BJ (cell line): Measurements from ENCODE around the gene FNIP1. TPM values are rescaled to one million over a fixed set of nuclear protein-coding genes. Genes with fewer than 3 reads are reported as not detected.

ENCODE experiments used
- CTCF ChIA-PET: fragments of 350-600 bp; formaldehyde crosslinking; extraction: SDS; loops from one replicate; lab custom pipeline; 2021; ENCODE audit warnings: antibody characterized with exemption, inconsistent platforms; lab: Yijun Ruan, JAX
- POLR2A ChIA-PET: fragments of 300-600 bp; sonication (Branson Sonifier 250); formaldehyde crosslinking; extraction: SDS; loops from one replicate; lab custom pipeline; 2021; ENCODE audit warnings: antibody characterized with exemption; lab: Charles Lee
- DNase-seq: peaks from one replicate; pipeline ENCODE4 v3.0.0-alpha.2; 2011; ENCODE audit warnings: low read depth
- H3K27me3 ChIP-seq: 2 replicates; pipeline ENCODE4 v1.6.0; 2011; ENCODE audit warnings: low read length; ENCODE audit not compliant: control insufficient read depth, insufficient read depth
- H3K36me3 ChIP-seq: 2 replicates; pipeline ENCODE4 v1.5.1; 2011; ENCODE audit warnings: low read length; ENCODE audit not compliant: control insufficient read depth, insufficient read depth
- H3K4me3 ChIP-seq: 2 replicates; pipeline ENCODE4 v1.5.1; 2011; ENCODE audit warnings: low read depth, mild to moderate bottlenecking, control low read depth, low read length
- CTCF ChIP-seq: IDR thresholded peaks from 2 replicates; pipeline ENCODE4 v1.5.1; 2011; ENCODE audit warnings: low read depth, mild to moderate bottlenecking, control low read depth, inconsistent platforms, low read length, moderate library complexity; ENCODE audit not compliant: insufficient read depth
- polyA plus RNA-seq: library from polyadenylated mRNA; depleted of rRNA; stranded (reverse); fragments of >200 nt; gene quantifications from 2 replicates; pipeline ENCODE4 v1.2.3, GENCODE V29; 2011

FNIP1 gene
- polyA plus RNA-seq, 1 experiment = 5.3 TPM

GRCh38 chr5:131810510-131811249 is 13.9 kb upstream of the FNIP1 start:
- no peak for DNase-seq
- Histone ChIP-seq H3K36me3 (no peaks in the 10 kb centered on the region), H3K27me3 (no peaks in the 10 kb centered on the region), H3K4me3 (no peak overlapping the region)
- CTCF ChIA-PET = interaction anchor here (0.6 to 3.3 kb wide), 7 partner anchors 12 to 688 kb away, joined by 3 to 25 read pairs (median 4); partner anchors contain the start of gene FNIP1
- POLR2A ChIA-PET = no interaction called here
- 0 out of 2 replicates have a peak, but pooled peaks have one; percentile 9 for TF ChIP-seq CTCF

GRCh38 chr5:131795879-131796792 is 681 bp downstream of the FNIP1 start:
- no peaks in the 10 kb centered on the region for H3K36me3 ChIP-seq
- CTCF ChIA-PET = interaction anchor here (0.8 to 4.3 kb wide), 3 partner anchors 13 to 212 kb away, joined by 3 to 12 read pairs (median 5); no protein-coding TSS in a partner anchor
- no peaks in the 10 kb centered on the region for H3K27me3 ChIP-seq
- DNase-seq = no peak
- peak overlapping the region; percentile 99 for H3K4me3 ChIP-seq
- TF ChIP-seq CTCF = no peak
- POLR2A ChIA-PET = no interaction called here

- no peaks in the 10 kb centered on the region for H3K36me3 ChIP-seq
- CTCF ChIA-PET = no interaction called here
- no peak for DNase-seq
- POLR2A ChIA-PET = no interaction called here
- peak overlapping the region; percentile 99 for H3K4me3 ChIP-seq
- no peaks in the 10 kb centered on the region for H3K27me3 ChIP-seq
- TF ChIP-seq CTCF = no peak
Measured at GRCh38 chr5:131795228-131795627, 1.6 kb downstream of the FNIP1 start.

GRCh38 chr5:131794586-131794985 is 2.2 kb downstream of the FNIP1 start:
- CTCF ChIA-PET = no interaction called here
- DNase-seq = no peak
- no peaks in the 10 kb centered on the region for H3K27me3 ChIP-seq

More at GRCh38 chr5:131794586-131794985, 2.2 kb downstream of the FNIP1 start:
- POLR2A ChIA-PET = no interaction called here
- Histone ChIP-seq H3K4me3 (peak overlapping the region; percentile 21), H3K36me3 (no peaks in the 10 kb centered on the region)
- TF ChIP-seq CTCF = no peak
